GM21447 (cell line): ENCODE data around the gene CCNK.

Experiments used
- ATAC-seq: cut with Tn5 transposase; IDR thresholded peaks from one replicate; pipeline ENCODE4 v1.9.1; 2021; ENCODE audit not compliant: unreplicated experiment

CCNK gene

DNA sequence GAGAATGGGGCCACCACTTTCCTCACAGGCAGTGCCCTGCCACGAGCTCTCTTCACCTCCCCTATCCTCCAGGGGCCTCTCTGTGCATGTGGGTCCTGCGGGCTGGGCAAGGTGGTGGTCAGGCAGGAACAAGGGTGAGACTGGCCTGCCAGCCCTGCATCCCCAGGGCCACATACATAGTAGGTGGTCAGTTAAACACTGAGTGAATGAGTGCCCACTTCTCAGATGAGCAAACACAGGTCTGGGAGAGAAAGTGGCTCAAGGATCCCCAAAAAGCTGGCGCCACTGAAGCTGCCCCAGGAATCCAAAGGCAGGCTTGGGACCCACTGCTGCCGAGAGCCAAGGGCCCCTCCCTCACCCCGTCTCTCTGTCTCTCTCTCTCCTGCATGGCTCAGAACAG lies 51.1 kb downstream of the CCNK start:
- ATAC-seq: no peak

DNA sequence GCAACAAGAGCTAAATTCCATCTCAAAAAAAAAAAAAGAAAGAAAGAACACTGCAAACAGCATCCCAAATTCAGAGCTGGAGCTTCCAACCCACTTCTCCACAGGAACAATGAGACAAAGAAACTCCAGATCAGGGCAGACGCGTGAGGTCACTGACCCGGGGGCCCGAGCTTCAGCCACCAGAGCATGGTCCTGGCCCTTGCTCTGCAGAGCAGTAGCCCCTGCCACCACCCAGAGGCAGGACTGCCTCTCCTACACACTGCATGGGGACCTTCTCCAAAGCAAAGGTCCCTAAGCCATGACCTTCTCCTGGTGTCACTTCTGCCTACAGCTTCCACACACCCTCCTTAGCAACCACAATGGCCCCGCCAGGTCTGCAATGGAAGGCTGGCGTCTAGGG lies 53.1 kb downstream of the CCNK start:
- no peak for ATAC-seq

DNA sequence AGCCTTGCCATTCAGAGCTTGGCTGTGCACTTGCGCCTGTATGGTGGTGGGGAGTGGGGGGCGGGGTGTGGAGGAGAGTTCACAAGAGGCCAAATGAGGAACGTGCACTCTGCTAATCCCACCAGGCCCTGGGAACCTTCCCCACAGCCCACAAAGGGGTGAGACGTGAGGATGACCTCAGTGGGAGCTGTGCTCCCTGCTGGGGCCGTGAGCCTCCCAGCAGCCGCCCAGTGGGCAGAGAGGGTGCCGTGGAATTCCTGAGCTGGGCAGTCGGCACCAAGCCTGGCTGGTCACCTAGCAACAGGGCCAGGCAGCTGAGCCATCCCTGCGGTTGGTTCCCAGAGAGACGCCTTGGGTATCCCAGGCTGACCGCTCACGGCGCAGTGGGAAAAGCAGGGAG lies 53.7 kb downstream of the CCNK start:
- ATAC-seq: no peak

DNA sequence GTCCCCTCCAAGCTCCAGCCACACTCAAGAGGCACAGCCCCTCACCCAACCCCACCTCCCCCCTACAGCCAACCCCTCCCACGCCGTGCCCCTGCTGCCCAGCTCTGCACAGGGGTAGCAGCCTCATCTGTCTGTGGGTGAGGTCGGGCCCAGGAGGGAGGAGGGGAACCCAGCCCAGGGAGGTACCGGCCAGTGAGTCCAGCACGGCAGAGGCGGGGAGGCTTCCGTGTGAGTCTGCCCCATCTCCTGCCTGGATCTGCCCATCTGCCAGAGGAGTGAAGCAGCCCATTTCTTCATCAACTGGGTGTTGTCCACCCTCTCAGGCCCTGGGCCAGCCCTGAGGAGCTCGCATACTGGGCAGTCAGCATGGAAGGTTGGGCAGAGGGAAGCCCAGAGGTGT lies 54.2 kb downstream of the CCNK start:
- no peak for ATAC-seq

DNA sequence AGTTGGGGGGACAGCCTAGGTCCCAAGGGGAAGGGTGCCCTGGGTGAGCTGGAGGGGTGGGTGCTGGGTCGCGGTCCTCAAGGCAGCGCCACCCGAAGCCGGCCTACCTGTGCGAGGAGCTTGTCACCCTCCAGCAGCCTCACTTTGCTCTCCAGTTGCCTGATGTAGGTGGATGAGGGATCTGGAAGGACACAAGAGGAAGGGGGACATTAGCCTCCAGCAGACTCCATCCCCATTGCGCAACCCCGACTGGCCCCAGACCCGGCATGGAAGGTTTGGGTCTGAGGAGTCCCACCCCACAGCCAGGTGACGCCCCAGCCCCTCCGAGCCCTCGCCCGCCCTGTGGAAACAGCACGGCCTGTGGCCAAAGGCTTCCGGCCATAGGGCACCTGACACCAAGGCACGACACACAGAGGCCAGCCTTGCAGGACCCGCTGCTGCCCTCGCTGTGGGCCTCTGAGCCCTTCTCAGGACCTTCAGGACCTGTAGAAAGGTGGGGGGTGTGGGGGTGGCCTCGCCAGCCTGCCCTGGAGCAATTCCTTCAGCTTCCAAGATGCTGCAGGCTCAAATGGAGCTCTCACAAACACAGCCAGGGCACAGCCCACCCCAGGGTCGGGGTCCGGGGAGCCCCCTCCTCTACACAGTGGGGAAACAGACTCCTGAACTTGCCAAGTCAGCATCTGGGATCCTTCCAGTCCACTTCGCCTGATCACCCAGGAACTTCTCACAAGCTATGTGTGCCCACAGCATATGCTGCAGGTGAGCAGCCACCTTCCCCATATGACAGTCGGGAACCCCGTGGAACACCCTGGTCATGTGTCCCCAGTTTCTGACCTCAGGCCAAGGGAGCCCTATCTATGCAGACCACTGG lies 54.9 kb downstream of the CCNK start:
- no peak for ATAC-seq

DNA sequence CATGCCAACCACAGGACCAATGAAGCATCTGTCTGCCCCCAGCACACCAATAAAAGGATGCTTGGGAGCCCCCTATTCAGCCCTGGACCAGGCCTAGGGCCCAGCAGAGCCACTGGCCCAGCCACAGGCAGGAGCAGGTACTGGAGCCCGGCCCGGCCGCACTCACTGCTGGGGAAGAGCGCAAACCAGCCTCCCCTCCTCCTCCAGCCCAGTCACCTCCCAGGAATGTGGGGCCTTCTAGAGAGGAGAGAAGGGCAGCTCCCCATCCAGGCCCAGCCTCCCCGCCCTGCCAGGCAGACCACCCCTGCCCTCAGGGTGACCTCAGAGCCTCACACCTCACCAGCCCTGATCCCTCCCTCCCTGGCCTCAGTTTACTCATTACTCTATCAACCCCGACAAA lies 56.2 kb downstream of the CCNK start:
- ATAC-seq: no peak

DNA sequence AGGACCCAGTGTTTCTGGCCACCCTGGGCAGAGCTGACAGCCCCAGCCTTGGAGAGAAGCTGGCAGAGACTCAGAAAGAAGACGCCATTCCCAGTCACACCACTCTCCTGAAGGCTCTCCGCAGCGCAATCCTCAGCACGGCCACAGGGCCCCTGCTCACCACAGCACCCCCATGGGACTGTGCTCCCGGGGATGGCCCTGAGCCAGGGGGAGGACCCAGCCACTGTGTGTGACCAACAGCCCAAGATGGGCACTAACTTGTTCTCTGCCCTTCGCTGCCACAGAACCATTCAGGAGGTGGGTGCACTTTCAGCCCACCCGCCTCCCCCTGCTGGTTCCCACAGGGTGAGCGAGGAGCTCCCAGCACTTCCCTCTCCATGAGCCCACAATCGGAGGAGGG lies 57.1 kb downstream of the CCNK start:
- no peak for ATAC-seq

DNA sequence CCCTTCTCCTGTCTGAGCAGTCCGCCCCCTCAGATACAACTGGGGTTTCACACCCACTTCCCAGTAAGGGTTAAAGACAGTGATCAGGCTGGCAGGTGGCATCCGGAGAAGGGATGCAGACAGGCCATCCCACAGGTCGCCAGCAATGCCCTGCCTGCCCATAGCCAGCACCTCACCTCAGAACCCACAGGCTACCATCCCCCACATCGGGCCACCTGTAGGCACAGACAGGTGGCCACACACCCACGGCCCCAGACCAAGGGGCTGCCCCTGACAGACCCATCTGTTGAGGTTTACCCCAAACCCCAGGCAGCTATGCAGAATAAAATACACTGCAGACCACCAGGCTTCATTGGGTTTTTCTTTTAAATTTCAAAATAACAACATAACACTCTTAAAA lies 57.5 kb downstream of the CCNK start:
- no peak for ATAC-seq

DNA sequence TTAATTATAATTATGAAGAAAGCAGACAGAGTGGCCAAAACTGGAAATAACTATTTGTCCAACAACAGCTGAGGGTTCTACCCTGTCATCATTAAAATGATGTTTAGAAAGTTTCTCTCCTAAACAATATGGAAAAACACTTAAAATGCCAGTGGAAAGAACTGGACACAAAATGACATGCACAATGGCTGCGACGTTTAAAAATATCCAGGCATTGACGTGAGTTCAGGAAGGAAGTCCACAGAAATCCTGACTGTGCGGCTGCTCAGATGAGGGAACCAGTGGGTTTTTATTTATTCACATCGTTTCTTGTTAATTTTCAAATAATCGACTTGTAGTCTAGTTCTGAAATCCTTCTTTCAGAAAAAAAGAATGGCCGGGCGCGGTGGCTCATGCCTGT lies 58.3 kb downstream of the CCNK start:
- no peak for ATAC-seq

DNA sequence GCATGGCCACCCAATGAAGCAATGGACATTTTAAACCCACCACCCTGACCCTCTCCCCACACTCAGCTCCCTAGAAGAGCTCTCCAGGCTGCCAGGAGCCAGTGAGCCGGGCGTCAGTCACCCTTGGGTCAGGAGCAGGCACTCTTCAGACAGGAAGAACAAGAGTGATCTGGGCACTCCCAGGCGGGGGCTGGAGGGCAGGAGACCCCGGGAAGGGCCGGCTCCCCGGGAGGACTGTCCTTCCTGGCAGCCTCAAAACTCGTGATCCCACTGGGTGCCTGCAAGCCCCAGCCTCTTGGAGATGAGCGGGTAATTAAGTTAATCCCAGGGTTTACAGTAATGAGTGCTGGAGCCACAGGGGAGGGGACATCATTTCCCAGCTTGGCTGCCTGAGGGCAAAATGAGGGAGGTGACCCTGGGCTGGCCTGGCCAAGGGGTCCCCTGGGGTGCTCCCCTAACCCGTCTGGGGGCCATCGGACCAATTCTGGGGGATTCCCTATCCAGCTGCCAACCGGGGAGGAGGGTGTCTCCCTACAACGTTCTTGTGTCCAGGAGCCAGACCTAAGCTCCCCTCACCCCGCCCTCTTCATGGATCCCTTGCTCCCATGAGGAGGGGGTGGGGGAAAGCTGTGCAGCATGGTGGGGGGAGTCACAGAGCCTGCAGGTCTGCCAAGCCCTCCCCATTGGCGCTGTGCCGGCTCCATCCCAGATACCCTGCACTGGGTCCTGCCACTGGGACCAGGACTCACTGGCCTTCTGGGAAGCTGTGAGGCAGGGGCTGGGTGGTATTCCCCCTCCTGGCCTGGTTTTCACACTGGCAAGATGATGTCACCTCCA lies 59.2 kb downstream of the CCNK start:
- ATAC-seq: no peak

DNA sequence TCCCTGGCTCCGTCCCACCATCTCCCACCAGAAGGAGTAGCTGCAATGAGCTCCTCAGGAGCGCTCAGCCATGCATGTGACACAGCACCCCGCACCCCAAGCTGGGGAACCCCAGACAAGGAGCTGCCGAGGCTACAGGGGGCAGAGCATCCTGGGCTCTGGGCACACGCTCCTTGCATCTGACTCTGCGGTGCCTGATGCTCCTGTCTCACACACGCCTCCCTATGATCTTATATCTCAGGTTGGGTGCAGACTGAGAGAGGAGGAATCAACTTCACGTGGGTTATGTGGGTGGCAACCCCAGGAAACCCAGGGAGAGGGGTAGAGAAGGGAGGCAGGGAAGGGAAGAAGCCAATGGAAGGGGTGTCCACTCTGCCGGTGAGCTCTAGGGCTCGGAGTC lies 60.0 kb downstream of the CCNK start:
- ATAC-seq: no peak

DNA sequence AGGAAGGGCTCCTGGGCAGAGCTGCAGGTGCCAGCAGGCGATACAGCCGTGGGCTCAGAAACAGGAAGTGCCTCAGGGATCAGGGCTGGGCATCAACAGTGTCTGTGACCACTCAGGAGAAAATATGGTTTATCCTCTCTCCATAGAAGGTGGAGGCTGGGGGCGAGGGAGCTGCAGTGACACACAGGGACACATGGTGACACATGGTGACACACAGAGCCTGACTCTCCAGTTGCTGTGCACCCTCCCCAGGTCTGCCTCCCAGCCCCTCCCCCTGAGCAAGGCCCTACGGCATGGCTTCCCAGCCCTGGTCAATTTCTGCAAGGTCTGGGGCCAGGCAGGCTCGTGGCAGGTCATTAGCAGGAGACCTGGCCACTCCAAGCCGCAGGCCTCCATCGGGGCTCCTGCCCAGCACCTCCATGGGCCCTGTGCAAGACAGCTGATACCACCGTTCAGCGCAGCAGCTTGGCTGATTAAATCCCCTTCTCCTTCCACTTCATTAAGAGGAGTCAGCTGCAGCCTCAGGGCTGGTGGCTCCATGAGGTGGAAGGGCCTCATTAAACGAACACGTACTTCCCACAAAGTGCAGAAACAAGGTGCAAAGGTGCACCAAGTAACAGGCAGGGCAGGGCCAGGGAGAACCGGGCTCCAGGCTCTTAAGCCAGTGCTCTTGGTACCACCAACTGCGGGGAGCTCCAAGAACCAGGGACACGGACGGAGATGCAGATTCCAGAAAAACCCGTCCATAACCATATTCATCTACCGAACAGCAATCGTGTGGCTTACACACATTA lies 60.7 kb downstream of the CCNK start:
- no peak for ATAC-seq

DNA sequence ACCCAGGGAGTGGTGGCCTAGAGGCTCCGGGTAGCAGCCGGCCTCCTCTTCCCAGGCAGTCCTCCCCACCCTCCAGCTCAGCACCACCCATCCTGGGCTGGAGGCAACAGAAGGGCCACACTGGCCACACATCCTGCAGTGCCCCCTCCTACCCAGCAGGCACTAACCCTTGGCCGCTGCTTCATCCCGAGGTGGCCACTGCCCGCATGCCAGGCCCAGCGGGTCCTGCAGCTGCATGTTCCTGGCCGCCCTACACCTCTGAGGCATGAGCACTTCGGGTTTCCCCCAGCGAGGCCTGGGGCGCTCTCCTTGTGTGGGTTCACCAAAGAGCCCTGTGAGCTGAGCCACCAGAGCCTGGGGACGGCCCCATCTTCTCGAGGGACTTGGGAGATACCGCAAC lies 61.4 kb downstream of the CCNK start:
- ATAC-seq: no peak

DNA sequence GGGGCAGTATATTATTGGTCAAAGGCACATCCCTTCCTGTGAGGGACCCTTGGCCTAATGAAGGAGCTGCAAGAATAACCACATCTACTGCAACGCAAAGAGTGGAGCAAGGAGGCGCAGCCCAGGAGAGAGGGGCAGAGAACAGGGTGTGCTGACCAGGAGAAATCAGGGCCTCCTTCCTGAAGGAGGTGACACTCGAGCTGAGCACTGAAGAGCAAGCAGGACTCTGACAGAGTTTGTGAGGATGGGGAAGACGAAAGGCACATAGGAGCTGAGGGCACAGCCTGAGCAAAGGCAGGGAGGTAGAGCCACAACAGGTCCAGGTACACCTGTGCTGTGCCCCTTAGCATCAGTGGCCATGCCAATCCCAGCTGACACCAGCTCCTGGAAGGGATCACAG lies 62.2 kb downstream of the CCNK start:
- no peak for ATAC-seq

DNA sequence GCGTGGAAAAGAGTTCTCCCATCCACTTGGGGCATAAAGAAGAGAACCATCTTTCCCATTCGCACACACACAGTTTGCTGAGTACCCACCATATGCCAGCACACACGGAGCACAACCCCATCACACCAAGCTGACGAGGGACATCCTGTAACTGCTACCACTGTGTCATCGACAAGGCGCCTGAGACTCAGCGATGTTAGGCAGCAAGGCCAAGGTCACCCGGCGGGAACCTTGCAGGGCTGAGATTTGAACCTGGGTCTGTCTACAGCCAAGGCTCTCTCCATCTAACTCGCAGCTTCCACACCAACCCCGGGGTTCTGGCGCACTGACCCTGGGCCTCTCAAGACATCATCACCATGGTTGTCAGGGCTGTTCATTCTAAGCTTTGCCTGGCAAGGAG lies 62.8 kb downstream of the CCNK start:
- no peak for ATAC-seq

DNA sequence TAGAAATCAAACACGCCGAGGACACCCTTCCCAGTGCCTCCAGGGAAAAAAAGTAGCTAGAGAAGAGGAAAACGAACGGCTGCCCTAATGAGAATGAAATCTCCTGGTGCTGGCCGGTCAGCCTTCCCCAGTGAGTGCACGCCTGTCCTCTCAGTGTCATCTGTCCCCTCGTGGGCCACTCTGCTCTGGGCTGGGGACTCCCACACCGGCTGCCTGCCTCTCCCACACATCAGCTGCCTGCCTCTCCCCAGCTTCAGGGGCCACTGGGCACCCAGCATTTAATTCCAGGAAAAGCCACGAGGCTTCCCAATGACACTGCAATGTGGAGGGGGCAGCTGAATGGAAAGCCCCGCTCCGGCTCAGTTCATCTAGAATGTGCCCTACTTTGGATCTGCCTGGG lies 63.8 kb downstream of the CCNK start:
- no peak for ATAC-seq

DNA sequence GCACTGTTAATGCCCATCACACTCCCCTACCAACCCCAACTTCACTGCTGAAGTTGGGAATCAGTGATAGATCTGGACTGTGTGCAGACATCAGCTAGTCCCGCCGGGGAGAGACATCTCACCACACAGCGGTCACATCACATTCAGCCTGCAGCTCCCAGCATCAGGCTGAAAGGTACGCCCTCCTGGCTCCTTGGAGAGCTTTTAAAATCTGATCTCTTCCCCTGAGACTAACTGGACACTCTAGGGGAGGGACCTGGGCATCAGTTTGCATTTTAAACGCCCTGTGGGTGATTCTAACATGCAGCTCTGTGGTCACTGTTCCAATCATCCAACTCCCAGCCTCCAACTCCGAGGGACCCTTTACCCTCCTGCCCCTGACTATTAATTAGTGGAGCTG lies 64.4 kb downstream of the CCNK start:
- no peak for ATAC-seq

DNA sequence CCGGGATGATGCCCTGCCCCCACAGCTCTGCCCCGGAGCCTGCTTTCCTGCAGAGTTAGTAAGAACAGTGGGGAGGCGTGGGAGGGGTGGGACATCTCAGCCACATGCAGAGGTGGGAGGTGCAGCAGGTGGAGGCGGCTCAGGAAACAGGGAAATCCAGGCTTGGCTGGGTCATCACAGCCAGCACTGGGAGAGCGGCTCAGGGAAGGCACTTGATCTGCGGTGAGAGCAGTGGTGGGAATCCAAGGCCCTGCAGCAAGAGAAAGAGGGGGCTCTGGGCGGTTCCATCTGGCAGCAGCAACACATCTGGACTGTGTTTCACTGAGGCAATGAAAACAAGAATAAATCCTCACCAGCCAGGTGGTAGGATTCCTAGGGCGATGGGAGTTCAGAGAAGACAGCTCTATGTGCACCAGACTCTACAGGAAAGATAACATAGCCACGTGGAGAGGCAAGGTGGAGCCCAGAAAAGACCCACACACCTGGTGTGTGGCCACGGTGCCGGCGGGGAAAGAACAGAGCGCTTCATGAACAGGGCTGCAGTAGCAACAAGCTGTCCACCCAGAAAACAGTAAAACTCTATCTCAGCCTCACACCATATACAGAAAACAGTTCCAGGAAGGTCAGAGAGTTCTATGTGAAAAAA lies 65.1 kb downstream of the CCNK start:
- ATAC-seq: no peak

DNA sequence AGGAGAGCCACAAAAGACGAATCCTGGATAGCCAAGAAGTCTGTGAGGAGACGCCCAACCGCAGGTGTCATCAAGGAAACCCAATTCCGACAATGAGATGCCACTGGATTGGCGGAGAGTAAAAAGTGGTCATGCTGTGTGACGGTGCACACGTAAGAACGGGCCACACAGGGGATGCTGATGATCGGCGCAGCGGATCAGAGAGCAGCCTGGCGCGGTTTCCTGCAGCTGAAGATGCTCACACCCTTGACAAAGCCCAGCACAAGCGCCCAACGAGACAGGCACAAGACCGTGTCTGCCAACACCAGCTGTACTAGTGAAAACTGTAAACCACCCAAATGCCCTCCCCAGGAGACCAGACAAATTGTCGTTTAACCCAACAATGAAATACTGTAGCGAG lies 67.0 kb downstream of the CCNK start:
- ATAC-seq: no peak

DNA sequence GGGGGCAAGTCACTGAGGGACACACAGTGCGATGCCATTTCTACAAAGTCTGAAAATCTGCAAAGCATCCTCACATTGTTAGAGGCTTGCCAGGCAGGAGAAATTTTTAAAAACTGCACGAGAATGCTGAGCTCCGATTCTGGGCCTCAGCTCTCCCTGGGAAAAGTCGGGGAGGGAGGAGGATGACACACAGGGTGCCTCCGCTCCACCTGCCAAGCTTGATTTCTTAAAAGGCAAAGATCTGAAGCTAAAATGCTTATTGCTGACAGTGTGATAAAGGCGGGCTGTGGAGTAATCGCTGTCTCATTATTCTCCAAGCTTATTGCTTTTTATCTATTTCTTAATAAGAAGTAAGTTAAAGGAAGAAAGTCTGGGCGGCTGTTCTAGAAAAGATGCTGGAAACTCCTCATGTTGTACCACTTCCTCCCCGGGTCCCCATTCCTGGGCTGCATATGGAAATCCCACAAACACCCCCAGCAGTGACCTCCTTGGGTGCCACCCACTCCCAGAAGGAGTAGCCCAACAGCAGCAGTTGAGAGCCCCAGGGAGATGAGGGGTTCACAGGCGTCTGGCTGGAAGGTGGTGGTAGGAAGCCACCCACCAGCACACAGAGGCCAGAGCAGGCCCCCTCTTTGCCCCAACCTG lies 67.8 kb downstream of the CCNK start:
- ATAC-seq: no peak

DNA sequence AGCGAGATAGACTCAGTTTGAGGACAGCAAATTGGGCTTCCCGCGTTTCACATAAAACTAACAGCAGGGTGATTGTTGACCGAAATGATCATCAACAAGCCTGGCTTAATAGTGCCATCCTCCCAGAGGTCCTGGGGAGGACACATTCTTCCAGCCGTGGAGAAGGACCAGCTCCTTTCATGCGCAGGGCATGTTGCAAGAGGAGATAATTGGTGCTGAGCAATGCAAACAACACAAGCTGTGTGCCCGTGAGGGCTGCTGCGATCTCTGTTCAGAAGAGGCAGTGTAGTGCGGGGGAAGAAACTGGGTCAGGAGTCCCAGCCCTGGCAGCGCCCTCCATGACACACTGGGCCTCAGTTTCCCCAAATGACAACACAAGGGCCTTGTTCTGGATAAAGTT lies 68.5 kb downstream of the CCNK start:
- ATAC-seq: no peak
